GM21825 (cell line): ENCODE measurements around the gene RBM33.

Experiments used
- ATAC-seq: cut with Tn5 transposase; IDR thresholded peaks from one replicate; pipeline ENCODE4 v1.9.1; 2021; ENCODE audit warnings: mild to moderate bottlenecking, moderate library complexity; ENCODE audit not compliant: unreplicated experiment

Gene RBM33

GRCh38 chr7:155625557-155625956 is 18.9 kb upstream of the RBM33 start:
- ATAC-seq, result no peak

GRCh38 chr7:155629171-155629570 is 15.3 kb upstream of the RBM33 start:
- ATAC-seq, result no peak

DNA sequence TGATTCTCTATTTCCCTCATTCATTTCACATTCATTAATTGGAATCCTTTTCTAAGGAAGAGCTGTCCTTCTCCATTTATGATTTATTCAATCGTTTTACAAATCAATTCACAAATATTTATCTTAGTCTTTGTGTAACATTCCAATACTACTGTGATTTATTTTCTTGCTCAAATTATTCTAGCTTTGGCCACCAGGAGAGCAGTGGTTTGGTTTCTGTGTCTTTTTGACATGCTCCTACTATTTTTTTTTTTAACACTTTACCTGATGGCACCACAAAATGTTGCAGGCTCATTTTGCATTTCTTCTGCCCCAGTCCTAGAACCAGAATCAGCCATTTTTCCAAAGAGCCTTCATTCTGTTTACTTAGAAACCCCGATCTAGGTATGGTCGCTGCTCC is 13.3 kb upstream of the RBM33 start:
- ATAC-seq, result no peak

- ATAC-seq, result no peak
Measured at GRCh38 chr7:155635817-155636216, 8.6 kb upstream of the RBM33 start.

DNA sequence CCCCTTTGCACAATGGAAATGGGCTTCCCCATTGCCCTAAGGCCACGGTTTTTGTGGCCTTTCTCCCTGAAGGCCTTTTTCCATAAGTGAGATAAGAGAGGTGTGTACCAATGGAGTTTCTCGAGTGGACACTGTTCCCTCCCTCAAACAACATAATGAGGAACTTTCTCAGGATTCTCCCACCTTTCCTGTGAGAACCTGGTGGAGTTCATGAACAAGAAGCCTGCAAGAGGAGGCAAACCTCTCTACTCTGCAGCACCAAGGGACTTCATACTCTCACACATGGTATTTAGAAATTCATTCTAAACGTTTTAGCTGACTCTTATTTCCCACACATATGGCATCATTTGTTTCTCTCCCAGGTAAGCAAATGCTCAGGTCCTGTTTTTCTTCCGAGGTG is 7.3 kb upstream of the RBM33 start:
- ATAC-seq, result no peak

DNA sequence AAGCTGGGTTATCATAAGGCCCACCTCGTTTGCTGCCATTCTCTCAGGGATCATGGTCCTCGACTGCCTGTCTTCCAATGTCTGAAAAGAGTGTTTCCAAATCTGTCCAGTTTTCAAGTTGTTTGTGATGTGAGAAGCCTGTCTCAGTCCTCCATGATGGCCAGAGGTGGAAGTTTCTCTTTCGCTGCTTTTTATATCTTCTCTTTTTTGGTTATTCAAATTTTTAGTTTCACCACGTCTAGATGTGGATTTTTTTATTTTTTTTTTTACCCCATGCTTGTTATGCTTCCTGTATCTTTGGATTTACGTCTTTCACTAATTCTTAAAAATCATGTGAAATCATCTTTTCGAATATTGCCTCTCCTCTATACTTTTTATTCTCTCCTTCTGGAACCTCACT is 6.1 kb upstream of the RBM33 start:
- no peak for ATAC-seq

- no peak for ATAC-seq
Measured at GRCh38 chr7:155639958-155640520, 4.4 kb upstream of the RBM33 start.

GRCh38 chr7:155640629-155641028 is 3.8 kb upstream of the RBM33 start:
- ATAC-seq, result no peak

GRCh38 chr7:155643804-155644177 is 670 bp upstream of the RBM33 start:
- ATAC-seq, result no peak

DNA sequence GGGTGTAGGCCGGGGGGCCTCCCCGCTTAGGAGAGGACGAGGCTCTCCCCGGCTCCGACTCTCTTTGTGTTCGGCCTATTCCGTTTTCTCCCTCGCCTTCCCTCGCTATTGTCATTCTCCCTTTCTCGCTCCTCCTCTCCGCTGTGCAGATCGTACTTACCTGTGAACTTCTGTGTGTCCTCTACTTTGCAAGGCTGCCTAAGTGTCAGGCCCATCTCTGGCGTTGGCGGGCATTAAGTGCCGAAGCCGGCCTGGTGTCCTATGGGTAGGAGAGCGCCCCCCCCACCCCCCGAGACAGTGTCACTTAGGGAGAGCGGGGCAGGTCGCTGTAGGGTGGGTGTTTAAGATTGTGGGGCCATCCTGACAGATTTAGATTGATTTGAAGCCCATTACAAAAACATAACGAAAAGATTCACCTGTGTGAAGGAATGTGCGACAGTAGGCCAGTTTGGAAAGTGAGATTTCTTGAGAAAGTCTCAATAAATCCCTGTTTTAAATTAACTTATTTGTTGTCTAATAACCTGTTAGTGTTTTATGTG is 579 bp downstream of the RBM33 start:
- ATAC-seq, result peak; percentile 35

DNA sequence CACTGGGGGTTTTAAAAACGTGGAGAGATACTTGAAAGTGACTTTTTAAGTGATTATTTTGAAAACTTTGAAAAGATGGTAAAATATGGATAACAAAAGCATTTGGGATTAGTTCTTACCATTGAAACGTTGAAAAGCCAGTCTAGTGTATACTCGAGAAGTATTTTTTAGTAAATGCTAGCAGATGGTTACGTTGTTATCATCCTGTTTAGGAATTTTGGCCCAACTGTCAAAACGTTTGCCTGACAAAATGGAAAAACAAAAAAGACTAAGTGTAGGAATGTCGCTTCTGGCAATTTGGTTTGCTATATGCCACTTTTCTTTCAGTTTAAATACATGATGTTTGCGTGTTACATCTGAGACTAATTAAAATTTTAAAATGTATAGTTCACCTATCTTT is 1.2 kb downstream of the RBM33 start:
- no peak for ATAC-seq

DNA sequence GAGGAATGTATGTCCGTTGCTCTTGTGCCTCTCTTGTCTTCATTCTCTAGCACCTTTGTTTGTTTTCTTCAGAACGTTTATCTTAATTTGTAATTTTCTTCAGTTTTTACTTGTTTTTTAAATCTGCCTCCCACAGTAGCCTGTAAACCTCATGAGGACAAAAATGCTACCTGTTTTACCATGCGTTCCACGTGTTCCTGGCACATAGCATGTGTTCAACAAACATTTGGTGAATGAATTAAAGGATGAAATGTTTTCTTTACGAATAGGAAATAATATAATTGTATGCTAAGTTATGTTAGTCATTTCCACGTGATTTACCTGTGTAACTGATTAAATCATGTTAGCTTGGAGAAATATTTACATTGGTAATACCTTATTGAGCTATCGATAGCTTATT is 2.2 kb downstream of the RBM33 start:
- no peak for ATAC-seq

GRCh38 chr7:155647302-155647701 is 2.8 kb downstream of the RBM33 start:
- no peak for ATAC-seq

DNA sequence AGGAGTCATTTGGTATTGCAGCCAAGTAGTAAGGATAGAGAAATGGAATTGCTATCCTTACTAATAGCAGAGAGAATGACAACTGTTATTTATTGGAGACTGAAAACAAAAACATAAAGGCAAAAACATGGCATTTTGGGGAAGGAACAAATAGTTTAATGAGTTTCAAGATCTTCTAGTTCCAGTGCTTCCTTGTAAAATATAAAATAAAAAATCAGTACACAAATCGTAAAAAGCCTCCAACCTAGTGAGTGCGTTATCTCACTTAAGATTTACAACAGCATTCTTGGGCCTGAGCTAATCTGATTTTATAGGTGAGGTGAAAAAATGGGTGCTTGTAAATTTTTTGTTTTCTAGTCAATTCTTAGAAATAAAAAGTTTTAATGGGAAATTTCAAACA is 3.3 kb downstream of the RBM33 start:
- ATAC-seq, result no peak

GRCh38 chr7:155648752-155649339 is 4.4 kb downstream of the RBM33 start:
- ATAC-seq, result no peak

DNA sequence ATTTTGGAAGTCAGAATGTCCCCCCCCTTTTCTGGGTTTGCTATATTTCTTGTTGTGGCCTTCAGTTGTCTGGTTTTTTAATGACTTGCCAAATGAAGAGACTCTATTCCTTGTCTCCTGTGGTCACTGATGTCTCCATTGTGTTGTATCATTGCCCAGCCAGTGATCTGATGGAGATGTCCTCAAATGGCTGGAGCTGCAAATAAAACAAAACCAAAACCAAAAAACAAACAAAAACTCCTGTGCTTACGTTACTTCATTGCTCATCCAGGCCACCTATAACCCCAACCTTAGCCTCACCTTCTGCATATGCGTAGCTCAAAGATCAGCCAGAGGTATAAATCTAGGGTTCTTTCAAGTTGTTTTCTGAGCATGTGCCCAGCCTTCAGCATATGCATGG is 5.1 kb downstream of the RBM33 start:
- ATAC-seq, result no peak

DNA sequence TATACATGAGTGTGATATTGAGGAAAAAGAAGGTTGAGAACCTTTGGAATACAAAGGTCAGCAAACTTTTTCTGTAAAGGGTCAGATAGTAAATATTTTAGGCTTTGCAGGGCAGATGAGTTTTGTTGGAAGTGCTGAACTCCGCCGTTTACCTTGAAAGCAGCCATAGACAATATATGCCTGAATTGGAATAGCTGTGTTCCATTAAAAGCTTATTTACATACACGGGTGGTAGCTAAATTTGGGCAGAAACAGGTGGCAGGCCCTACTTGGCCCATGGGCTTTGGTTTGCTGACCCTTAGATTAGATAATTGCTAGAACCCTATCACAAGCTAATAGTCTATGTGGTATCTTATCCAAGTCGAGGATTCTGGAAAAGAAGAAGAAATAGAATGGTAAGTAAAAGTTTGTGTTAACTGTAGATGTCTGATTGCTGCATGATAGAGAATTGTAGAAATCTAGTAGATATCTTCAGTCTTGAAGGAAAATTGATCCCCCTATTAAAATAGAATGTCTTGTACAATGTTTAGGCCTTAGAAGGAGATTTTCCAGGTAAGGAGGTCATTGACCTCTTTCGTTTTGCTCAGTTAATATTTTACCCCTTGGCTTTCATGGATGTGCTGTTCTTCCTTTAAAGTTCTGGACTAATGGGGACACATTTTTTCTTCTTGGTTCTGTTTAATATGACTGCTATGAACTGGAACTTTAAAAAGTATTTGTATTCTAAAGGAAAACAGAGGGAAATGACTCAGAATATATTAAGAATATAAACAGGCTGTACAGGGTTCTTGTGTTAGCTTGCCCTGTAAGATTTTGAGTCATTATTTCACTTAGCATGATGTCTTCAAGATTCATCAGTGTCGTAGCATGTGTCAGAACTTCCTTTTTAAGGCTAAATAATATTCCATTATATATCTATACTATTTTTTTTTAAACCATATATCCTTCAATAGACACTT is 8.0 kb downstream of the RBM33 start:
- no peak for ATAC-seq

DNA sequence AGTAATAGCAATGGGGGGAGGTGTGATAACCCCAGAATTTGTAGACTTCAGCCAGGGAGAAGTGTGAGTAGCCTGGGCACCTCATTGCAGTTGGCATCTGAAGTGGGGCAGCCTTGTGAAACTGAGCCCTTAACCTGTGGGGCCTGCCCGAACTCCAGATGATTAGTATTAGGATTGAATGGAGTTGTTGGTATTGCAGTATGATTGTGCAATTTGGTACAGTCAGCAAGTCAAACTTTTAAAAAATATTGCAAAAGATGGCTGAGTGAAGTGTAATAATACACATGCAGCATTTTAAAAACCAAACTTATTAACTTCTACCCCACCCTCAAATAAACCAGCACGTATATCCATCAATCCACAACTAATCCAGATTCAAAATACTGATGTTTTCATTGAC is 9.3 kb downstream of the RBM33 start:
- no peak for ATAC-seq

DNA sequence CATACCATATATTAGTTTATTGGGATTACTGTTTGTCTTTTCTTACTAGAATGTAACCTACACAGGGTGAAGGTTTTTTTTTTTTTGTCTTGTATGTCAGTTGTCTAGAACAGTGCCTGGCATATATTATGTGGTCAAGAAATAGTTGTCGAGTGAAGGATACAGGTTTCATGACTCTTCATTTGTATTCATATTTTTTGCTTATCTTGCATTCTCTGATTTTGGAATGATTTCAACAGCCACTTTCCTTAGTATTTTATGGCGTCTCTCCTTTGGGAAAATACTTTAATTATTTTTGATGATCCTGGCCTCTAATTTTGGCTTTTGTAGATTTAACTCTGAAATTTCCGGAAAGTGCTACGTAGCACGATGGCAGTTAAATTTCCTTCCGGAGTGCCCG is 12.4 kb downstream of the RBM33 start:
- ATAC-seq, result no peak

- ATAC-seq, result peak; percentile 68
Measured at GRCh38 chr7:155660059-155660757, 15.7 kb downstream of the RBM33 start.

GRCh38 chr7:155660758-155661093 is 16.3 kb downstream of the RBM33 start:
- peak; percentile 53 for ATAC-seq
